H1 (cell line): ENCODE measurements around the gene C9orf43. TPM values are rescaled to one million over a fixed set of nuclear protein-coding genes. Genes with fewer than 3 reads are reported as not detected.
A peak's percentile ranks its signal among the peaks of the same experiment; 100 is the strongest.

ENCODE experiments used
- CTCF ChIA-PET: fragments of 300-600 bp; sonication (Branson Sonifier 250); formaldehyde crosslinking; loops from one replicate; lab custom pipeline; 2021; ENCODE audit not compliant: partially characterized antibody; lab: Charles Lee
- POLR2A ChIA-PET: fragments of 300-600 bp; sonication (Branson Sonifier 250); formaldehyde crosslinking; loops from one replicate; lab custom pipeline; 2021; ENCODE audit warnings: inconsistent platforms; ENCODE audit not compliant: partially characterized antibody; lab: Charles Lee
- DNase-seq, 2 experiments: peaks; one replicate each; pipeline versions ENCODE4 v3.0.0 to v3.0.0-alpha.2; 2010 to 2022; ENCODE audit warnings: low spot score in 2 of 2, low read depth in 1 of 2, mixed read lengths in 1 of 2
- FAIRE-seq: peaks from 2 replicates; lab custom pipeline; 2011; peaks lifted over from hg19 to GRCh38; lab: Jason Lieb, UNC
- H2AFZ ChIP-seq: 2 replicates; pipeline ENCODE4 v1.8.1; 2012; ENCODE audit warnings: low read length, inconsistent platforms
- H2AK5ac ChIP-seq: 2 replicates; pipeline ENCODE4 v1.6.1; 2013; ENCODE audit warnings: low read depth, low read length
- H2BK120ac ChIP-seq: replicated peaks from 2 replicates; pipeline ENCODE3; 2013; ENCODE audit warnings: low read depth, low read length, inconsistent platforms
- H2BK12ac ChIP-seq: 2 replicates; pipeline ENCODE4 v1.6.1; 2013; ENCODE audit warnings: low read depth, low read length
- H2BK15ac ChIP-seq: 2 replicates; pipeline ENCODE4 v1.6.1; 2013; ENCODE audit warnings: low read length
- H2BK20ac ChIP-seq: 2 replicates; pipeline ENCODE4 v1.6.1; 2013; ENCODE audit warnings: low read length
- H2BK5ac ChIP-seq: 2 replicates; pipeline ENCODE4 v1.6.1; 2013; ENCODE audit warnings: low read depth, low read length
- H3K14ac ChIP-seq: 2 replicates; pipeline ENCODE4 v1.6.1; 2013; ENCODE audit warnings: inconsistent platforms; ENCODE audit not compliant: insufficient read length
- H3K18ac ChIP-seq: 2 replicates; pipeline ENCODE4 v1.6.1; 2013; ENCODE audit warnings: low read length; ENCODE audit errors: extremely low read depth
- H3K23ac ChIP-seq: 2 replicates; pipeline ENCODE4 v1.6.1; 2013; ENCODE audit warnings: inconsistent platforms; ENCODE audit not compliant: insufficient read length
- H3K23me2 ChIP-seq: 2 replicates; pipeline ENCODE4 v1.6.1; 2013; ENCODE audit warnings: low read depth, low read length
- H3K27ac ChIP-seq: 2 replicates; pipeline ENCODE4 v1.6.1; 2011; ENCODE audit warnings: low read depth, low read length, inconsistent platforms
- H3K27me3 ChIP-seq, 4 experiments: replicated peaks in 1 of 4; 1 replicate in 1 of 4; 2 replicates in 3 of 4; pipeline versions ENCODE4 v1.6.1 to v1.8.1; 2011 to 2013; ENCODE audit warnings: low read length in 3 of 4, mild to moderate bottlenecking in 3 of 4, inconsistent platforms in 2 of 4, mixed read lengths in 2 of 4, moderate library complexity in 1 of 4; ENCODE audit not compliant: control insufficient read depth in 3 of 4, insufficient read depth in 3 of 4; ENCODE audit errors: extremely low read depth in 1 of 4
- H3K36me3 ChIP-seq, 4 experiments: 2 replicates each; pipeline versions ENCODE4 v1.6.1 to v1.8.1; 2011 to 2013; ENCODE audit warnings: mild to moderate bottlenecking in 4 of 4, low read length in 3 of 4, moderate library complexity in 2 of 4, control low read depth in 1 of 4, inconsistent platforms in 1 of 4; ENCODE audit not compliant: insufficient read depth in 4 of 4, control insufficient read depth in 2 of 4
- H3K4ac ChIP-seq: replicated peaks from 2 replicates; pipeline ENCODE3; 2013; ENCODE audit warnings: low read length, low read depth, mixed read lengths, inconsistent platforms; ENCODE audit not compliant: insufficient read length
- H3K4me1 ChIP-seq, 4 experiments: replicated peaks in 1 of 4; 1 replicate in 1 of 4; 2 replicates in 3 of 4; pipeline versions ENCODE4 v1.6.1 to v1.8.1; 2011 to 2013; ENCODE audit warnings: low read length in 3 of 4, inconsistent platforms in 2 of 4, mixed read lengths in 1 of 4; ENCODE audit not compliant: insufficient read depth in 4 of 4, control insufficient read depth in 3 of 4
- H3K4me2 ChIP-seq, 2 experiments: 2 replicates each; pipeline versions ENCODE4 v1.6.1 to v1.8.1; 2011 to 2013; ENCODE audit warnings: low read depth in 2 of 2, low read length in 2 of 2, control low read depth in 1 of 2, inconsistent platforms in 1 of 2, mild to moderate bottlenecking in 1 of 2; ENCODE audit not compliant: insufficient read depth in 1 of 2
- H3K4me3 ChIP-seq, 4 experiments: fragments of 200-600, 300-600 bp in 1 of 4; sonication (generic), shearing (Covaris generic), sonication (Bioruptor Twin) in 1 of 4; 2 replicates each; pipeline versions ENCODE4 v1.5.1 to v1.8.1; 2011 to 2016; ENCODE audit warnings: low read length in 4 of 4, low read depth in 3 of 4, control low read depth in 2 of 4, inconsistent platforms in 2 of 4, mild to moderate bottlenecking in 2 of 4, mixed read lengths in 1 of 4, moderate library complexity in 1 of 4; ENCODE audit not compliant: insufficient read depth in 2 of 4; ENCODE audit errors: extremely low read depth in 1 of 4
- H3K56ac ChIP-seq: replicated peaks from 2 replicates; pipeline ENCODE3; 2013; ENCODE audit warnings: low read depth, mild to moderate bottlenecking, mixed read lengths, low read length, inconsistent platforms; ENCODE audit not compliant: insufficient read length
- H3K79me1 ChIP-seq: 2 replicates; pipeline ENCODE4 v1.6.1; 2013; ENCODE audit warnings: low read depth, low read length, control low read depth
- H3K79me2 ChIP-seq, 2 experiments: 2 replicates each; pipeline versions ENCODE4 v1.6.1 to v1.8.1; 2012 to 2013; ENCODE audit warnings: low read length in 2 of 2, mild to moderate bottlenecking in 2 of 2, inconsistent platforms in 1 of 2; ENCODE audit not compliant: insufficient read depth in 2 of 2, control insufficient read depth in 1 of 2
- H3K9ac ChIP-seq, 4 experiments: replicated peaks in 1 of 4; 1 replicate in 1 of 4; 2 replicates in 3 of 4; pipeline versions ENCODE4 v1.6.1 to v1.8.1; 2011 to 2013; ENCODE audit warnings: low read depth in 3 of 4, low read length in 3 of 4, control low read depth in 2 of 4, mild to moderate bottlenecking in 2 of 4, moderate library complexity in 2 of 4, inconsistent platforms in 1 of 4; ENCODE audit errors: extremely low read depth in 1 of 4
- H3K9me3 ChIP-seq, 2 experiments: 2 replicates each; pipeline versions ENCODE4 v1.6.1 to v1.8.1; 2012 to 2013; ENCODE audit warnings: mild to moderate bottlenecking in 2 of 2, moderate library complexity in 2 of 2, control low read depth in 1 of 2, inconsistent platforms in 1 of 2, low read depth in 1 of 2, low read length in 1 of 2, mixed read lengths in 1 of 2; ENCODE audit not compliant: insufficient read depth in 2 of 2
- H4K20me1 ChIP-seq, 2 experiments: replicated peaks in 1 of 2; 2 replicates each; pipeline versions ENCODE3 to v1.8.1; 2011 to 2013; ENCODE audit warnings: inconsistent platforms in 2 of 2, low read length in 2 of 2, mild to moderate bottlenecking in 1 of 2; ENCODE audit not compliant: insufficient read depth in 2 of 2, control insufficient read depth in 1 of 2
- H4K5ac ChIP-seq: 2 replicates; pipeline ENCODE4 v1.6.1; 2013; ENCODE audit warnings: low read length, low read depth, mixed read lengths, inconsistent platforms; ENCODE audit not compliant: insufficient read length
- H4K8ac ChIP-seq: 2 replicates; pipeline ENCODE4 v1.8.0; 2013; ENCODE audit warnings: mild to moderate bottlenecking, moderate library complexity, low read length, inconsistent platforms; ENCODE audit not compliant: insufficient read depth; ENCODE audit errors: extremely low read depth
- H4K91ac ChIP-seq: replicated peaks from 2 replicates; pipeline ENCODE3; 2013; ENCODE audit warnings: low read length, mixed read lengths, inconsistent platforms; ENCODE audit not compliant: insufficient read length
- POU5F1 ChIP-seq: IDR thresholded peaks from 2 replicates; pipeline ENCODE4 v1.6.1; 2011; ENCODE audit warnings: low read depth, mild to moderate bottlenecking, low read length, moderate library complexity
- RXRA ChIP-seq: IDR thresholded peaks from 2 replicates; pipeline ENCODE4 v1.6.1; 2011; ENCODE audit warnings: low read depth, mild to moderate bottlenecking, low read length, moderate library complexity; ENCODE audit not compliant: insufficient read depth
- TBP ChIP-seq: IDR thresholded peaks from 2 replicates; pipeline ENCODE4 v1.6.1; 2011; ENCODE audit warnings: low read depth, low read length, improper control_type of control experiment
- ZNF274 ChIP-seq: IDR thresholded peaks from 2 replicates; pipeline ENCODE4 v1.7.0; 2012; ENCODE audit warnings: low read length, borderline replicate concordance; ENCODE audit errors: extremely low read depth
- WGBS, 2 experiments: shearing (Covaris generic) in 1 of 2; methylation state at CpG; one replicate each; pipeline versions ENCODE4 v1.1.6 to v1.1.7; 2013 to 2015; ENCODE audit warnings: low lambda C conversion rate in 2 of 2, mixed read lengths in 2 of 2, inconsistent platforms in 1 of 2, low coverage in 1 of 2, missing lambda C conversion rate in 1 of 2; ENCODE audit not compliant: insufficient replicate concordance in 2 of 2, insufficient coverage in 1 of 2, insufficient read length in 1 of 2; ENCODE audit errors: extremely low coverage in 1 of 2, missing lambda C conversion rate in 1 of 2; 5-methylcytosine and 5-hydroxymethylcytosine counted together
- polyA plus RNA-seq, 7 experiments: library from polyadenylated mRNA; depleted of rRNA in 3 of 7; stranded (reverse) in 5 of 7; unstranded in 2 of 7; fragments of >200 nt in 5 of 7; fragments of 200-250 nt in 2 of 7; gene quantifications; 1 replicate in 5 of 7; 2 replicates in 1 of 7; 4 replicates in 1 of 7; pipeline versions ENCODE4 v1.2.1 to v1.2.3, GENCODE V29; 2011 to 2013; ENCODE audit warnings: missing spikeins in 2 of 7, mixed read lengths in 2 of 7
- total RNA-seq: library from RNA; stranded (reverse); fragmentation: NEBNext Ultra II Directional; extraction: Animal tissue kit (Norgen Biotek cat#: 25700); gene quantifications from 2 replicates; pipeline ENCODE4 v1.2.1, GENCODE V29; 2021

C9orf43 gene
- total and polyA plus RNA-seq, 2 of the 8 experiments (the other 6 are each of a cell fraction or from before 2014, with no cell fraction given) = 0.35 to 0.52 TPM

DNA sequence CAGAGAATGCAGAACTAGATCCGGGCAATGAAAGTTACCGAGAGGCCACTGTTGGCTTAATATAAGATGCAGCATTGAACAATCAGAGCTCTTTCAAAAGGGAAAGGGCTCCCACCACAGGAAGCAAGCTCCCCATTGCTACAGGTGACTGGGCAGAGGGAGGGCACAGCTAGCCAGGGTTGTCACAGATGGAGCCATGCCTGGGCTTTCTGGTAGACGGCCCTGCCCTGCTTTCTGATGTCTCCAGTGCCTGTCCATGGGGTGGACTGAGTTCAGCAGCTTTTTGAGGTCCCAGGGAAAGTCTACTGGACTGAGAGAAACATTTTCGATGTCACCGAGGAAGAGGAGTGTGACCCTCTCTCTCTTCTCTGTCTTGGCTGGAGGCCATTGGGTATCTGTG is 67.1 kb downstream of the C9orf43 start:
- no peaks in the 10 kb centered on the region for H4K20me1 ChIP-seq
- no peak overlapping the region for H3K14ac ChIP-seq
- no peaks in the 10 kb centered on the region for H3K36me3 ChIP-seq
- H3K79me2 ChIP-seq = no peaks in the 10 kb centered on the region
- no peak overlapping the region for H3K4me2 ChIP-seq
- no peak overlapping the region for H2BK120ac ChIP-seq
- 89% methylated on average over 5 of the region's 5 CpGs; no CpG with 5 or more reads in 1 of the 2 experiments for WGBS, 2 experiments
- TF ChIP-seq RXRA = no peak
- TF ChIP-seq ZNF274 = no peak
- no peak for TF ChIP-seq POU5F1
- TF ChIP-seq TBP = no peak
- ChIA-PET CTCF (interaction anchor here (1.0 to 1.7 kb wide), 4 partner anchors 11 to 114 kb away, joined by 3 to 5 read pairs (median 4); no protein-coding TSS in a partner anchor), POLR2A (no interaction called here)
- no peak overlapping the region for H2AFZ ChIP-seq
- no peaks in the 10 kb centered on the region for H3K79me1 ChIP-seq
- peak overlapping the region; percentile 80 for H4K8ac ChIP-seq
- H3K18ac ChIP-seq = no peak overlapping the region
- no peak overlapping the region for H2BK12ac ChIP-seq
- DNase-seq = no peak
- H3K4me1 ChIP-seq = peaks cover 0 to 5% (median 2%) of the 10 kb centered on the region in 4 experiments; a peak in 3 of 7 replicates
- H3K56ac ChIP-seq = no peak overlapping the region
- H3K4me3 ChIP-seq = no peak overlapping the region
- H3K4ac ChIP-seq = no peak overlapping the region
- no peak overlapping the region for H2AK5ac ChIP-seq
- no peak for FAIRE-seq
- no peak overlapping the region for H2BK5ac ChIP-seq
- H3K27ac ChIP-seq = no peak overlapping the region
- H3K23me2 ChIP-seq = no peaks in the 10 kb centered on the region
- H2BK20ac ChIP-seq = no peak overlapping the region
- H3K23ac ChIP-seq = no peak overlapping the region
- H3K9me3 ChIP-seq = no peaks in the 10 kb centered on the region
- H3K27me3 ChIP-seq = no peaks in the 10 kb centered on the region
- no peak overlapping the region for H2BK15ac ChIP-seq
- no peak overlapping the region for H4K5ac ChIP-seq
- no peak overlapping the region for H3K9ac ChIP-seq
- no peak overlapping the region for H4K91ac ChIP-seq
